HG03565 (cell line): ENCODE data around the gene RAI1.

ENCODE experiments used
- ATAC-seq: cut with Tn5 transposase; IDR thresholded peaks from one replicate; pipeline ENCODE4 v1.9.1; 2021; ENCODE audit warnings: mild to moderate bottlenecking, moderate library complexity; ENCODE audit not compliant: unreplicated experiment

RAI1 gene

DNA sequence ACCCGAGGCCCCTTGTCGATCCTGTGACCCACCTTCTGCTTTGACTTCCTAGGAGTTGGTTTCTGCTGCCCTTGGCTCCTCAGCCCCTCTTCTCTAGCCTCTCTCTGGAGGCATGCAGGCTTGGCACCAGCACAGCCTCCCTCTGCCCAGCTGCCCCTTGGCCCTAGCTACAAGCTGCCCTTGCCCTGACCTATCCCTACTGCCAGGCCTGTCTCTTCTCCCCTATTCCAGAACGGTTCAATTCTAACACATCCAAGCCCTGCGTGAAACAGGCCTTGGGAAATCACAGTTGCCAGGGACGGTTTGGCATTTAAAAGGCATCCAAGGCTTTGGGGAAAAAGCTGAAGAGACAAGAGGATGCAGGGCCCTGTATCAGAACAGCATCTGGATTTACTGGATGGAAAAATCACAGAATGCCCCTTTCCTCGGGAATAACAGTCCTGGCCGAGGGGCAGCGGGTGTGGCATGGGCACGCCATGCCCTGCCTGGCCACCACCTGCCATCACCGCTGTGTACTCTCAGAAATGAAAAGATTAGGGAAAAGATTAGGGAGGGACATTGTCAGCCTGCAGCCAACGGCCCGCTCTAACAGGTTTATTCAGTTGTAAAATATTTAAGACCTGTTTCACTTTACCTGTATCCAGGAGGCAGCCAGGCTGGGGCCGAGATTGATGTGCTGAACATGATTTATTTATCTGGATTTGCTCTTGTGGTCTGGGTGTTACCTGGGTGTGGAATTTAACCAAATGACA lies 15.8 kb downstream of the RAI1 start:
- no peak for ATAC-seq

- no peak for ATAC-seq
Observed at GRCh38 chr17:17698371-17698770, 17.1 kb downstream of the RAI1 start.

DNA sequence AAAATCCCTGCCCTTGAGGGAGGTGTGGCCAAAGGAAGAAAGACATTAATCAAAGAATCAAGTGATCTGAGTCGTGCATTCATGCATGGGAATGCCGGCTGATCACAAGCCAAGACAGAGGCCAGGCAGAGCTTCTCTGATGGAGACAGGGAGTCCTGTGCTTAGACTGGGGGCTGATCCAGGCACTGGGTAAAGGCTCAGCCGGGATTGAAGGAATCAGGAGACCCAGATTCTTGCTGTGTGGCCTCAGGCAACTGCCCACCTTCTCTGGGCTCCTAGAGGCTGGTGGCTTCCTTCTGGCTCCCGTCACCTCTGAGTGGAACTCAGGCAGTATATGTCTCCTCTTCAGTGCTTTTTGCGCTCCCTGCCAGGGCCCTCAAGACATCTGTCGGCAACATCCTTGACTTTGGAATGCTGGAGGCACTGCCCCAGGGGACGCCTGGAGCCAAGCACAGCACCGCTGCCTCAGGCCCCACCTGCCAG lies 17.7 kb downstream of the RAI1 start:
- ATAC-seq: no peak

GRCh38 chr17:17699491-17699890 lies 18.2 kb downstream of the RAI1 start:
- ATAC-seq: no peak

DNA sequence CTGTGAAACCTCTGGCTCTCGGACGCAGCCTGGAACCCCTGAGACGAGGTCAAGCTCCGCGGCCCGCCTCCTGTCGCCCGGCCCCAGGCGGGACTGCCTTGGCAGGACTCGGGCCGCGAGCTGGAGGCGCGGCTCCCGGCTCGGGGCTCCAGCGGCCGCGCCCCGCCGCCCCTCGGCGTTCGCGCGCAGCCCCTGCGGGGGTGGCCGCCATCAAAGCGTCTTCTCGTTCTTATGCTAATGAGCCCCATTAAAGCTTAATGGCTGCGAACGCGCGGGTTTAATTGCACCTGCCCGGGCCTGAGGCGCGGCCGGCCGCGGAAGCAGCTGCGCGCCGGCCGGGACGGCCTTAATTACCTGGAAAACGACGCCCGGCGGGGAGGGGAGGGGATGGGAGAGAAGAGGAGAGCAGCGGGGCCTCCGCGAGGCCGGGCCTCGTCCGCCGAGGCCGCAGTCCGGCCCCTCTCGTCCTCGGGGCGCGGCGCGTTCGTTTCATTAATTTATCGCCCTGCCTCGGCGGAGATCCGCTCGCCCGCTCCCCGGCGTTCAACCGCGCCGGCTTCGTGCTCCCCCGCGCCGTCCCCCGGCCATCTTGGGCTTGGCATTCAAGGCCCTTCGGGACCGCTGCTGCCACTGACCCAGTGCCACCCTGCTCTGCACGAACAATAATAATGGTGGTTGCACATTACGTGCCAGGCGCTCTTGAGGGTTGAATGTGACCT lies 19.2 kb downstream of the RAI1 start:
- no peak for ATAC-seq

DNA sequence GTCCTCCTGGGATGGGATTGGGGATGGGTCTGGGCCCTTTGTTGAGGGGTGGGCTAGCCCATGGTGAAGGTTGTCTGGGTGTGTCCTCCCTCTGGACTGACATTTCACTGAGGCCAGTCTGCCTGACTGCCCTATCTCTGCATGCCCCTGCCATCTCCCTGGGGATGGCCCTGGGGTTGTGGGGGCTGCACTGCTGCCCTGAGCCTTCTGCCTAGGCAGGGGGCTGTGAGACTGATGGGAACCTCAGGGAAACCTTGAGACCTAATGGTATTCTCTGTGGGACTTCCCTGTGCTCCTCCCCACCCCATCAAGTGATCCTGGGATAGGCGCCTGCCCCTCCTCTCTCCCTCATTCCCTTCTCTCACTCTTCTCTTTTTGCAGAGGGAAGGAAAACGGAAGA lies 19.9 kb downstream of the RAI1 start:
- ATAC-seq: no peak

GRCh38 chr17:17701658-17702057 lies 20.4 kb downstream of the RAI1 start:
- ATAC-seq: no peak

- no peak for ATAC-seq
Observed at GRCh38 chr17:17702449-17703139, 21.3 kb downstream of the RAI1 start.

DNA sequence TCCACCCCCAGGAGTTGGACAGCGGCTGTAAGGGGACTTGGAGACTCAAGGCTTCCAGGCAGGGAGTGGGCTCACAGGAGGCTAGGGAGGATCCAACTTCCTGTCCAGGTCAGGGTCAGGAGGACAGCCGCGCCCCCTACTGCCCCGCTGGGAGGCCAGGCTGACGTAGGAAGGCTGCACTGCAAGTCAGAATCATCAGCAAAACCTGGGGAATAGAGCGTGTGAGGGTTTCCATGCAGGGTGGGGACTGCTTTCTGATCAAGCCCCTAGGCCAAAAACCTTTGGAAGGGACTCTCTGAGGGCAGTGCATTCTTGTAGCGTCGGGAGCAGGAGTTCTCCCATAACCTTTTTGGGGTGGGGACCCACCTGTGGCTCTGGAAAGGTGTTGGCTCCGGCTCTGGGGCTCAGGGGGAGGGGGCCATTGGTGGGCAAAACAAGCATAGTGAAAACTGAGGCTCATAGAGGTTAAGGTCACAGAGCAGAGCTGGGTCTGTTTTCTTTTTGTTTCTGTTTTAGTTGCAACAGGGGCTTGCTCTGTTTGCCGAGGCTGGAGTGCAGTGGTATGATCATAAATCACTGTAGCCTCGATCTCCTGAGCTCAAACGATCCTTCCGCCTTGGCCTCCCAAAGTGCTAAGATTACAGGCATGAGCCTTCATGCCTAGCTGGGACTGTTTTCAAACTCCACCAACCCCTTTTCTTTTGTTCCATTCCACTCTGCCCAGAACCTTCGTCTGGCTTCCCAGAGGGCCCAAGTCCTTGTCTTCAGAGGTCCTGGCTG lies 22.1 kb downstream of the RAI1 start:
- no peak for ATAC-seq

GRCh38 chr17:17704931-17705330 lies 23.7 kb downstream of the RAI1 start:
- no peak for ATAC-seq

GRCh38 chr17:17706140-17707060 lies 25.1 kb downstream of the RAI1 start:
- no peak for ATAC-seq

- ATAC-seq: no peak
Observed at GRCh38 chr17:17708295-17708694, 27.0 kb downstream of the RAI1 start.

DNA sequence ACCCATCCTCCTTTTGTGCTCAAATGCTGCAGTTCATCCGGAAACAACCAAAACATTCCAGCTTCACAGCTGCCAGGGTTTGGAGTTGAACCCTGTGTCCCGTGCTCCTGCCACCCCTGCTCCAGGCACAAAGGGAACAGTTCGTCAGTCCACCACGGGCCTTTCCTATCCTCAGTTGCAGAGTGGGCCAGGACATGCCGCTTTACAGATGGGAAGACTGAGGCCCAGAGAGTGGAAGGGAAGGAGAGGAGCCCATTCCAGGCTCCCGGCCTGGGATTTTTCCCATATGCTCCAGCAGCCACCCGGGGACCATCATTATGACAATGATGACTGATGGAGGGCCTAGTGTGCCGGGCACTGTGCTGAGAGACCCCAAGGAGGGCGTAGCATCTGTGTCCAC lies 27.6 kb downstream of the RAI1 start:
- ATAC-seq: no peak

GRCh38 chr17:17709815-17710321 lies 28.6 kb downstream of the RAI1 start:
- ATAC-seq: no peak

DNA sequence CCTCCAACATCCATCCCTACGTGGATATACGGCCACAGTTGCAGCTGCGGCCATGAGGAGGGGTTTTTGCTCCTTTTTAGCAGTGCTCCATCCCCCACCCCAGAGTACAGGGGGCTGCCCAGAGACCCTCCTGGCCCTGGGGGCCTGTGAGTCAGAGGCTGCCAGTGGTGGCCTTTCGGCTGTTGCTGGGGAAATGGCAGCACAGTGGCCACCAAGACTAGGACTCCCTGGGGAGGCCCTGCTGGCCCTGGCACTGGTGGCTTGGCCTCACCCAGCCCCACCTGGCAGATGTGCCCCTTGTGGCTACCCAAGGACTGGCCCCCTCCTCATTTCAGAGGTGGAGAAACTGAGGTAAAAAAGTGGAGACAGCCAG lies 29.1 kb downstream of the RAI1 start:
- no peak for ATAC-seq

DNA sequence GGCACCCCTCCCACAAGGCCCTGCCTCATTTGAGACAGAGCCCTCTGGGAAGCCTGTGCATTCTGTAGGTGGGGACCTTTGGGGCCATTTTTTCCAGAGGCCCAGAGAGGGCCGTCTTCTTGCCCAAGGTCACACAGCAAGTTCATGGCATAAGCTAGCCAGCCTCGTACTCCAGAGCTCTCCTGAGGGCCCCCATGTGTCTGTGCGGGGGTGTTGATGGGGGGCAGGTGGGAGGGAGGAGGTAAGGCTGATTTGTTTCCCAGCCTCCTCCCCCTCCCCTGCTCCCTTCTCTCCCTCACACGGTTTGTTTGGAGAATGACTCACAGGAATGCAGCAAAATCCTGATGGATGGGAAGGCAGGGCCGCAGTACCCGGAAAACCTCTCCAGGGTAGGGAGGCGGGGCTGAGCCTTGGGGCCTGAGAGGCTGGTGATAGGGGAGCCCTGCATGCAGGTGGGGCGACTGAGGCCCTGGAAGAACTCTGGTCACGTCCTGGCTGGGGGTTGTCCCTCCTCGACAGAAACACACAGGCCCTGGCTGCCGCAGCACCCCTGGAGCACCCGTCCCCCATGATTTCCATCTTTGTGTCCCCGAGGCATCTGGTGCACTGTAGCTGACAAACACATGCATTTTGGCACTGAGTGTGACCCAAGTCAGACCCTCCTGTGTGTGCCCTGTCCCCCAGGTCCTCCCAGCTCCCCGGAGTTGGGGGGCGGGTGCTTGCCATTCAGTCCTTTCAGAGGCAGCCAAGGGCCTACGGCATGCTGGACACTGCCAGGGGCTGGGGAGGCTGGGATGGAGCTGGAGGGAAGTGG lies 29.7 kb downstream of the RAI1 start:
- no peak for ATAC-seq

- no peak for ATAC-seq
Observed at GRCh38 chr17:17711641-17712162, 30.4 kb downstream of the RAI1 start.

DNA sequence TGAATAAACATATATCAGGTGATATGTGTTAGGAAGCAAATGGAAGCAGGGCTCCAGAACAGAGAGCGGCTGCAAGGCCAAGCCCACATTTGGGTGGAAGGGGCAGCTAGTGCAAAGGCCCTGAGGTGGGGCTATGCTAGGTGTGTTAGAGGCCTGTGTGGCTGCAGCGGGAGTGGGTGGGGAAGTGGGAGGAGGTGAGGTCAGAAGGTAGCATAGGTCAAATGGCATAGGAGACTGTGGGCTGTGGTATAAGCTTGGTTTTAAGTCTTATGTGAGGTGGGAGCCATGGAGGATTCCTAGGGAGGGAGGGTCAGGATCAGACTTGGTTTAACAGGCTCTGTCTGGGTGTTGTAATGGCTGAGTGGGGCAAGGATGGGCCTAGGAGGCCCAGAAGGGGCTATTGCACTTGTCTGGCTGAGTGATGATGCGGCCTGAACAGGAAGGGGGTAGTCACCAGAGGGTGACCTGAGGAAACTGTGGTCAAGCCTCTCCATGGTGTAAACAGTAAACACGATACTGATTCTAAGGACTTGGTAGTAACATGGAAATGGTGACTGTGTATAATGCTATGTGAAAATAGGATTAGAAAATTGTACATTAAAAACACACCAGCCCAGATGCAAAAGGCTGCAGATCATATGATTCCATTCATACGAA lies 31.1 kb downstream of the RAI1 start:
- ATAC-seq: peak; percentile 92
